ENCODE measurements around the gene ZNF503.

The ZNF503 gene

GRCh38 chr10:75410132-75411005 lies 8.8 kb upstream of the ZNF503 start:
- H3K27ac ChIP-seq: peak overlapping the region; percentile 100
- TF ChIP-seq, protein P1, sequence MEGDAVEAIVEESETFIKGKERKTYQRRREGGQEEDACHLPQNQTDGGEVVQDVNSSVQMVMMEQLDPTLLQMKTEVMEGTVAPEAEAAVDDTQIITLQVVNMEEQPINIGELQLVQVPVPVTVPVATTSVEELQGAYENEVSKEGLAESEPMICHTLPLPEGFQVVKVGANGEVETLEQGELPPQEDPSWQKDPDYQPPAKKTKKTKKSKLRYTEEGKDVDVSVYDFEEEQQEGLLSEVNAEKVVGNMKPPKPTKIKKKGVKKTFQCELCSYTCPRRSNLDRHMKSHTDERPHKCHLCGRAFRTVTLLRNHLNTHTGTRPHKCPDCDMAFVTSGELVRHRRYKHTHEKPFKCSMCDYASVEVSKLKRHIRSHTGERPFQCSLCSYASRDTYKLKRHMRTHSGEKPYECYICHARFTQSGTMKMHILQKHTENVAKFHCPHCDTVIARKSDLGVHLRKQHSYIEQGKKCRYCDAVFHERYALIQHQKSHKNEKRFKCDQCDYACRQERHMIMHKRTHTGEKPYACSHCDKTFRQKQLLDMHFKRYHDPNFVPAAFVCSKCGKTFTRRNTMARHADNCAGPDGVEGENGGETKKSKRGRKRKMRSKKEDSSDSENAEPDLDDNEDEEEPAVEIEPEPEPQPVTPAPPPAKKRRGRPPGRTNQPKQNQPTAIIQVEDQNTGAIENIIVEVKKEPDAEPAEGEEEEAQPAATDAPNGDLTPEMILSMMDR (IDR thresholded peaks at IDR 0.05): no peak
- TF ChIP-seq ZFX (IDR thresholded peaks at IDR 0.05; ENCODE audit: borderline replicate concordance): no peak

DNA sequence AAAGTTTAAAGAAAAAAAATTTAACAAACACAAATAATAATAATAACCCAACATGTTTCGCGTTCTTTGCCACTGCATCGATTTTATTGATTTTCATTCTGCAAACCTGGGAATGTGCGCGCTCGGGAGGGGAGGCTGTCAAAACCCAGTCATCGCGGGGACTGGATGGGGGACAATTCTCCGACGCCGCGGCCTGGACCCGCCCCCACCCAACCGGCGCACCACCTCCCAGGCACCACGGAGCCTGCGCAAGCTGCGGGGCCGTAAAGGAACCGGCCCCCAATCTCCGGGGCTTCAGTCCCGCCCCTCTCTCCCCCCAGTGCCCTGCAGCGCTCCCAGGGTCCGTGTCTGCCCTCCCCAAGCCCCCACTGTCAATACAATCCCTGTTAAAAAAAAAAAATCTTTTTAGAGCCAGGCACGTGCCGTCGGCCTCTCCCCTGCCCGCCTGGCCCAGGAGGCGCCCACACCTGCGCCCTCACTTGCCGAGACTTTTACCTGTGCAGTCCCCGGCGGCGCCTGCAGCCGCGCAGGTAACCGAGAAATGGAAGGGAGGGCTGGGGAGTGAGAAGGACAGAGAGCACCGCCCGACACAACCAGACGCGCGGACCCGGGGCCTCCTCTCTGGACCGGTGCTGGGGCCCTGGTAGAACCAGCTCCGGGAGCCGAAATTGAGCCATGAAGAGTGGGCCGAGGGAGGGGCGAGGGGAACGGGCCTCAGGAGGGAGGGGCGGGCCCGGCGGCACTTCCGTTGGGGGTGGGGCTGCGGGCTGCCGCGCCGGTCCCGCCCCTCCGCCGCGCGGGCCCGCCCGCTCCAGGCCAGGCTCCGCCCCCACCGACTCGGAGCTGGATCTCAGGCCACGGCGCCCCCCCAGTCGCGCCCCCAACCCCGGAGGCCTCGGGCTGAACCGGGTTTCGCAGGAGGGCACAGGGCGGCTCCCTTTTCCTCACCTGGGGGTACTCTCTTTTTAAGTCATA lies 7.6 kb upstream of the ZNF503 start:
- no peak for TF ChIP-seq ZFX (IDR thresholded peaks at IDR 0.05; ENCODE audit: borderline replicate concordance)
- TF ChIP-seq, protein P1 (IDR thresholded peaks at IDR 0.05): peak; percentile 12; the same call in 1 of the 2 replicates
- peak overlapping the region; percentile 100 for H3K27ac ChIP-seq

DNA sequence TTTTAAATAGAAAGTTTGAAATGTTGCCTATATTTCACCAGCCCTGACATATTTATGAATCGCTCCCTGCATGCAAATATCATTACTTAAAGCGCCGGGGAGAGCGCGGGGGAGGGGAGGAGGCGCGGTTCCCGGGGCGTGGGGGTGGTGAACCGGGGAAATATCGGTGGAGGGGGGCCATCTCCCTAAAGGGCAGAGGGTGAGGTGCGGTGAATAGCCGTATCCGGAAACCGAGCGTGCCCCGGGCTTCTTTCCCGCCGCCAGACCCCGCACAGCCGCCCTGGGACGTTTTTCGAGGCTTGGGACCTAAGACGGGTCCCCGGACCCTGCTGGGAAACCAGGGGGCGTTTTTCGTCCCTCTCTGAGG lies 6.9 kb upstream of the ZNF503 start:
- no peak for TF ChIP-seq ZFX (IDR thresholded peaks at IDR 0.05; ENCODE audit: borderline replicate concordance)
- peak overlapping the region; percentile 100 for H3K27ac ChIP-seq

- TF ChIP-seq, protein P1 (IDR thresholded peaks at IDR 0.05): no peak; the same call in 1 of the 2 replicates
- no peak for TF ChIP-seq ZFX (IDR thresholded peaks at IDR 0.05; ENCODE audit: borderline replicate concordance)
- H3K27ac ChIP-seq: peak overlapping the region; percentile 100
These were observed 6.3 kb upstream of the ZNF503 start for GRCh38 chr10:75407713-75408508.

DNA sequence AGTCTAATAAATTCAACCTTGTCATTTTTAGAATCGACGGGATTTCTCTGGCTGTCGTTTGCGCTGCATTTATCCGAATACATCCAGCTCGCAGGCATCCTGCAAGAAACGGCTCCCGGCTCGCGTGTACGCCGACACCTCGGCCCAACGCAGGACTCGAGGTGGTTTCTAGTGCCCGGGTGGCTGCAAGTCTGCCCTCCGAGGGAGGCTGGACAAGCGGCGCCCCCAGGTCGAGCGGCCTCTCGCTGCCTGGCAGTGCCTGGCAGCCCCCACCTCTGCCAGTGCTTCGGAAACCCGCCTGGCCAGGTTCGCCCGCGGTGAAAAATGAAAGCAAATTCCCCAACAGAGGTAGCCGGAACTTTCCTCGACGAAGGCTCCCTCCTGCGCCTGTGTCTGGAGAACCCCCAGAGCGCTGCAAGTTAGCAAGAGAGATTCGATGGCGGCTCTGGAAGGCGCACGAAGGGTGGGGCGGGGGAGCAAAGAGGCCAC lies 5.7 kb upstream of the ZNF503 start:
- H3K27ac ChIP-seq: peak overlapping the region; percentile 100
- TF ChIP-seq ZFX (IDR thresholded peaks at IDR 0.05; ENCODE audit: borderline replicate concordance): no peak
- TF ChIP-seq, protein P1 (IDR thresholded peaks at IDR 0.05): no peak

- TF ChIP-seq ZFX (IDR thresholded peaks at IDR 0.05; ENCODE audit: borderline replicate concordance): no peak
- TF ChIP-seq, protein P1 (IDR thresholded peaks at IDR 0.05): no peak
- peak overlapping the region; percentile 100 for H3K27ac ChIP-seq
These were observed 5.1 kb upstream of the ZNF503 start for GRCh38 chr10:75406462-75407223.

All from 22Rv1 (cell line).